ENCODE results near the gene SH3PXD2A.

DNA sequence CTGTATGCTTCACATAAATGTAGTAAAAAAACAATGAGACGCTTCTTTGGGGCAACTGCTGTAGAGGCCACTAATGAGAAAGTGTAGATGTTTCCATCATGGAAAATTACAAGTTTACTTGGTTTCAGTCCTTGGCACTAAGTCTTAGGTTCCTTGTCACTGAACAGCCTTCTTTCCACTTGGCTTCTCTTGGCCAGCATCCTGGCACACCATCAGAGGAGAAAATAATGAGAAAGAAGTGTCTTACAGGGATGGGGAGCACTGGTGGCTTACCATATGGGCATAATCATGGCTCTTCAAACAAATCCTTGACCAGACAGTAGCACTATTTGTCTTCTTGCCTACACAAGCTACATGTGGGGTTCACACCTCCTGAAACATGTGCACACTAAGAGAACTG lies 22.5 kb upstream of the SH3PXD2A start:
- TF ChIP-seq CTCF (IDR thresholded peaks at IDR 0.05), result no peak
- TF ChIP-seq POLR2AphosphoS5 (IDR thresholded peaks at IDR 0.05; ENCODE audit: insufficient read depth in 1 of 2, low read depth in 1 of 2), result no peak
- TF ChIP-seq POLR2A (IDR thresholded peaks at IDR 0.05), result no peak
